Measurements from ENCODE around the gene SH3PXD2A. TPM values are rescaled to one million over a fixed set of nuclear protein-coding genes. Genes with fewer than 3 reads are reported as not detected.

Gene SH3PXD2A
- total and polyA plus RNA-seq, 9 of the 15 experiments (the other 6 are each of a cell fraction or from before 2014, with no cell fraction given): 0.41 to 9.3 (median 2.5) TPM

GRCh38 chr10:103599907-103600306, 255.5 kb downstream of the SH3PXD2A start:
- H3K27ac ChIP-seq (ENCODE audit: extremely low read depth, low read depth, low read length): no peak overlapping the region
- no peak for ATAC-seq
- WGBS (ENCODE audit: insufficient coverage, low coverage, missing lambda C conversion rate): 85% methylated on average over 5 of the region's 6 CpGs
- H3K9me1 ChIP-seq (ENCODE audit: control insufficient read depth, insufficient read depth, low read length): no peaks in the 10 kb centered on the region
- no peaks in the 10 kb centered on the region for H3K27me3 ChIP-seq (ENCODE audit: control insufficient read depth in 2 of 2, insufficient read depth in 2 of 2, low read length in 2 of 2)
- POLR2A ChIA-PET: no interaction called here
- no peak for FAIRE-seq
- no peaks in the 10 kb centered on the region for H4K20me1 ChIP-seq (replicated peaks; ENCODE audit: control insufficient read depth, insufficient read depth, low read length)
- BruUV-seq (replicated peaks): no TSS peak
- no peaks in the 10 kb centered on the region for H3K9me3 ChIP-seq (replicated peaks; ENCODE audit: control insufficient read depth, insufficient read depth, low read depth, low read length)
- CTCF ChIA-PET (ENCODE audit: low intra/inter-chr PET ratio): interaction anchor here (3.6 kb wide), 1 partner anchor 86 kb away, joined by 25 read pairs; no protein-coding TSS in a partner anchor
- in situ Hi-C loops (cut with MboI) (loop anchor here (5.0 to 25.0 kb wide), 2 partner anchors 87 to 262 kb away; partner anchors contain the start of gene SH3PXD2A), intact Hi-C loops (cut with micrococcal nuclease) (loop anchor here (1.0 to 5.0 kb wide), 2 partner anchors 86 to 262 kb away; no protein-coding TSS in a partner anchor)
- H2AFZ ChIP-seq (ENCODE audit: low read depth, low read length): no peak overlapping the region
- peaks cover 2% of the 10 kb centered on the region; the same call in 1 of the 3 replicates for H3K36me3 ChIP-seq (ENCODE audit: control insufficient read depth, insufficient read depth, low read length)
- H3K4me2 ChIP-seq (ENCODE audit: insufficient read depth, low read length): no peak overlapping the region
- DNase-seq (ENCODE audit: extremely low read depth in 1 of 4, low spot score in 3 of 4): no peak
- H3K4me3 ChIP-seq: no peak overlapping the region
- no peaks in the 10 kb centered on the region; a peak in 1 of 5 replicates for H3K4me1 ChIP-seq (replicated peaks in 1 of 2; ENCODE audit: control insufficient read depth in 2 of 2, insufficient read depth in 2 of 2, low read length in 2 of 2)
- H3K79me2 ChIP-seq (ENCODE audit: control insufficient read depth, insufficient read depth, low read length): no peaks in the 10 kb centered on the region
- TF ChIP-seq CREM (IDR thresholded peaks at IDR 0.05; ENCODE audit: low read depth): no peak
- no peak overlapping the region for H3K9ac ChIP-seq (ENCODE audit: insufficient read depth in 1 of 2, low read depth in 2 of 2, low read length in 2 of 2)

- ChIA-PET POLR2A (no interaction called here), CTCF (ENCODE audit: low intra/inter-chr PET ratio) (interaction anchor here (1.3 to 3.6 kb wide), 2 partner anchors 87 to 107 kb away, joined by 7 to 25 read pairs; no protein-coding TSS in a partner anchor)
- Histone ChIP-seq H3K36me3 (ENCODE audit: control insufficient read depth, insufficient read depth, low read length) (no peaks in the 10 kb centered on the region; the same call in 2 of the 3 replicates), H3K4me3 (no peak overlapping the region), H3K27me3 (ENCODE audit: control insufficient read depth in 2 of 2, insufficient read depth in 2 of 2, low read length in 2 of 2) (no peaks in the 10 kb centered on the region), H4K20me1 (replicated peaks; ENCODE audit: control insufficient read depth, insufficient read depth, low read length) (no peaks in the 10 kb centered on the region), H3K4me1 (replicated peaks in 1 of 2; ENCODE audit: control insufficient read depth in 2 of 2, insufficient read depth in 2 of 2, low read length in 2 of 2) (no peaks in the 10 kb centered on the region; a peak in 1 of 5 replicates), H3K9me3 (replicated peaks; ENCODE audit: control insufficient read depth, insufficient read depth, low read depth, low read length) (no peaks in the 10 kb centered on the region), H3K4me2 (ENCODE audit: insufficient read depth, low read length) (no peak overlapping the region), H2AFZ (ENCODE audit: low read depth, low read length) (no peak overlapping the region), H3K9me1 (ENCODE audit: control insufficient read depth, insufficient read depth, low read length) (no peaks in the 10 kb centered on the region), H3K9ac (ENCODE audit: insufficient read depth in 1 of 2, low read depth in 2 of 2, low read length in 2 of 2) (no peak overlapping the region), H3K79me2 (ENCODE audit: control insufficient read depth, insufficient read depth, low read length) (no peaks in the 10 kb centered on the region), H3K27ac (ENCODE audit: extremely low read depth, low read depth, low read length) (no peak overlapping the region)
- ATAC-seq (peak; percentile 56), DNase-seq (ENCODE audit: extremely low read depth in 1 of 4, low spot score in 3 of 4) (no peak), FAIRE-seq (no peak)
- TF ChIP-seq ZBTB26 (CRISPR knock-in tag; IDR thresholded peaks at IDR 0.05): no peak
- TF ChIP-seq HMG20B (CRISPR knock-in tag; IDR thresholded peaks at IDR 0.05): no peak
- TF ChIP-seq IRF2 (CRISPR knock-in tag; IDR thresholded peaks at IDR 0.05): no peak
- TF ChIP-seq GATA2 (CRISPR knock-in tag; IDR thresholded peaks at IDR 0.05): no peak
- intact Hi-C loops (cut with micrococcal nuclease): loop anchor here (1.0 to 5.0 kb wide), 2 partner anchors 87 to 263 kb away; no protein-coding TSS in a partner anchor
- no TSS peak for BruUV-seq (replicated peaks)
- WGBS (ENCODE audit: insufficient coverage, low coverage, missing lambda C conversion rate): 51% methylated on average over 2 of the region's 3 CpGs
- in situ Hi-C loops (cut with MboI): loop anchor here (25.0 kb wide), 1 partner anchor 263 kb away; the partner anchor contains the start of gene SH3PXD2A
Measured at GRCh38 chr10:103599211-103599610, 256.2 kb downstream of the SH3PXD2A start.

Measured in K562 (cell line).